HG02642 (cell line): ENCODE data around the gene INSL3.
A peak's percentile ranks its signal among the peaks of the same experiment; 100 is the strongest.

ENCODE experiments used
- ATAC-seq: cut with Tn5 transposase; IDR thresholded peaks from one replicate; pipeline ENCODE4 v1.9.1; 2021; ENCODE audit warnings: mild to moderate bottlenecking; ENCODE audit not compliant: unreplicated experiment, poor library complexity

INSL3 gene

DNA sequence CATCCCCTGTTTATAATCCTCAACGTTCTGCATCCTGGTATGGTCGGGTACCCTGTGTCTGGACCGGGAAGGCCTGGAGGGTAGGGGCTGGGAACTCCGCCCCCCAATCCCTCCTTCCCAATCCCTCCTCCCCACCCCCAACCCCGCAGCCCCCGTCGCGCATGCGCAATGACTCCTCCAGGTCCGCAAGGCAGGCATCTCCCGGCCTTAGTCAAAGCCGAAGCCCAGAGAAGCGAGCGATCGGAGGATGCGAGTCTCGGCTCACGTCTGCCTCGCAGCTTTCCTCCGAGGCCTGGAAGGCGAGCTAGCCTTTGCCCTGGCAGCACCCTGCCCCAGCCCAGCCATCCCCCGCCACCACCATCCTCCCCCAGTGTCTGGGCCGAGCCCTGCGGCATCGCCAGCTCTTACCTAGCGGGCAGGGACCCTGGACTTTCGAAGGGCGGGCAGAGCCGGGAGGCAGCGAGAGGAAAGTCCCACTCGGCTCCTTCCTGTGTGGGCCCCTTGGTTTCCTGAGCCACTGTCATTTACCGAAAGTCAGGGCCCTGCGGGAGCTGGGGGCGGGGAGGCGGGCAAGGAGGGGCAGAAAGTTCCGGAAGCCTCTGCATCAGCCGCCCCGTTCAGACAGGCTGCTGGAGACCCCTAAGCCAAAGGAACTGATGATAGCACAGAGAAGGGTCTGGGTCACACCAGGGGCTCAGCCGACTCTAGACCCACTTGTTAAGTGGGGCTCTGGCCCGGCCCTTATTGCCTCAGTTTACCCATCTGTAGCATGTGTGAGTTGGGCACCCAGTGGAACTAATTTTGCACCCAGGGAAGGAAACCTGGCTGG is 26.4 kb upstream of the INSL3 start, which contains the start of gene JAK3:
TSS of gene JAK3 (minus strand) at position 445 of the 829 bp plus-strand sequence. CDS start 3,565 bp downstream, outside the sequence.
- ATAC-seq, result peak; percentile 80

DNA sequence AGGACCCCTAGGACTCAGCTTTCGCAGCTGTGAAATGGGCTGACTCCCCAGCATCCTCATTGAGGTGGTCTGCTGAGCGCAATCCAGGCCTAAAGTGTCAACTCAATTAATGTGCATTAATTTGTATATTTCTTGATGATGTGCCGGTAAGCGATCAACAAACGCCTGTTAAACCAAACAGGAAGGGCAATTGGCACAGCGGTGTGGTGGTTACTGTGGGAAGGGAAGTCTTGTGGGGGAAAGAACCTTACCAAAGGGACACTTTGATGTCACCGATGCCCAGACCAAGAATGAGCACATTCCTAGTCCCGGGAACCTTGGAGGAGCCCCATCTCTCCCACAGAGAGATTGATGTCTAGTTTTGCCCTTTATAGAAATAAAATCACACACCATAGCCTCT is 24.8 kb upstream of the INSL3 start:
- ATAC-seq, result no peak

DNA sequence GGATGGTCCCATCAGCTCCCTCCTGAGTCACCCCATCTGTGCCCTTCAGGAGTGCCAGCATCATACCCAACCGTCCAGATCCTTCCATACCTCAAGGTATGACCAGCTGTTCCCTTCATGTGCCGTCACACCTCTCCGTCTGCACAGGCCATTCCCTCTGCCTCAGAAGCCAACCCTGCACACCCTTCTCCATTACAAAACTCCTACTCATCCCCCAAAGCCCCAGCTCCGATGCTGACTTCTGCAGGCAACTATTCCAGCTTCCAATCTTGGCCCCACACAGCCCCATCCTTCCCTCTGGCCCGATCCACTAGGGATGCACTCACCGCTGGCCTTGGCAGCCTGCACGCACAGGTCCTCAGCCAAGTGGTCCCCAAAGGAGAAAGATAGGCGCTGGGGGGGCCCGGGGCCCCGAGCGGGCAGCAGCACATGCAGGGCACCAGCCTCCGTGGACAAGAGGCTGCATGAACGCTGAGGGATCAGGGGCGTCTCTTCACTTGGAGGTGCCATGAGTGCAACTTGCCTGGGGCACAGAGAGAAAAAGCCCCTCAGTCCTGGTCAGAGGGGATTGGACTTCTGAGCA is 22.7 kb upstream of the INSL3 start:
- ATAC-seq, result no peak

DNA sequence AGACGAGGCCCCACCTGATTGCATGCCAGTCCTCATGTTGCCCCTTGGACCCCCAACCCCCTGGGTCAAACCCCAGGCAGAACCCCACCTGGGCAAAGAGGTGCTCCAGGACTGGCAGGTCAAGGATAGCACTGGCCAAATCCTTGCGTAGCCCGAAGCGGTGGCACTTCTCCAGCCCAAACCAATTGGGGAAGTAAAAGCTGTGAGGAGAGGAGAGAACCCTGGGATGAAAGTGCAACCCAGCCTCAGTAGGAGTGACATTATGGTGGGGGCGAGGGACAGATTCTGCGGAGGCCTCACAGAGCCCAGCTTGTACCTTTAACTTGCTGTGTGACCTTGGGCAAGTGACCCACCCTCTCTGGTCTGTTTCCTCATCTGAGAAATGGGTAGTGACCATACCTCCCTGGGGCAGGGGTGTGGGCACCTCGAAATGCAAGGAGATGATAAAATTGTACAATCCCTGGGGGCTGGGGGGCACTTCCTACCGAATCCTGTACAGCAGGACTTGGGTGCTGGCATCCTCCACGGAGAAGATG is 22.0 kb upstream of the INSL3 start:
- no peak for ATAC-seq

DNA sequence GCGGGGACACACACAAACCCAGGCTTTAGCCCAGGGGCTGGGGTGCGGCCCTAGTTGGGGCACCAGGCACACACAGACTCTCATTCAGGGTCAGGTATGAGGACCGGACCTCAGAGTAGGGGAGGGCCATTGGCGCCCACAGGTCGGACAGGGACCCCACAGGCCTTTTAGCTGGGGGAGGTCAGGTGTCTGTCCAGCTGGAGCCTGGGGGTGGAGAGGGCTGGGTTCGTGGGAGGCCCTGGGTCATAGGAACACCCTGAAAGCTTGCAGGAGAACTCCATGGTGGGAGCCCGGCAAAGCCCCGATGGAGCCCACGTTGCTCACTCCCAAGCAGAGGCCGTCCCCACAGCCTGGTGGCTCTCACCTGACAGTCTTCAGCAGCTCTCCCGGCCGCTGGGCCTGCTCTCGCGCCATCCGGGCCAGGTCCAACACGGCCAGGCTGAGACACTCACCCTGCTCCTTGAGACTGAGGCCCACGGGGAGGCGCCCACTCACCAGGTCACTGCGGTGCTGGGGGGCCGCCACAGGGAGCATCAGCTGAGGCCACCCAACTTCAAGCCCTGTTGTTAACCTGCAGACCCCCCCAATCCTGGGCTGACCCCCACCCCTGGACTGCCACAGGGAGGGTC is 21.5 kb upstream of the INSL3 start:
- no peak for ATAC-seq

DNA sequence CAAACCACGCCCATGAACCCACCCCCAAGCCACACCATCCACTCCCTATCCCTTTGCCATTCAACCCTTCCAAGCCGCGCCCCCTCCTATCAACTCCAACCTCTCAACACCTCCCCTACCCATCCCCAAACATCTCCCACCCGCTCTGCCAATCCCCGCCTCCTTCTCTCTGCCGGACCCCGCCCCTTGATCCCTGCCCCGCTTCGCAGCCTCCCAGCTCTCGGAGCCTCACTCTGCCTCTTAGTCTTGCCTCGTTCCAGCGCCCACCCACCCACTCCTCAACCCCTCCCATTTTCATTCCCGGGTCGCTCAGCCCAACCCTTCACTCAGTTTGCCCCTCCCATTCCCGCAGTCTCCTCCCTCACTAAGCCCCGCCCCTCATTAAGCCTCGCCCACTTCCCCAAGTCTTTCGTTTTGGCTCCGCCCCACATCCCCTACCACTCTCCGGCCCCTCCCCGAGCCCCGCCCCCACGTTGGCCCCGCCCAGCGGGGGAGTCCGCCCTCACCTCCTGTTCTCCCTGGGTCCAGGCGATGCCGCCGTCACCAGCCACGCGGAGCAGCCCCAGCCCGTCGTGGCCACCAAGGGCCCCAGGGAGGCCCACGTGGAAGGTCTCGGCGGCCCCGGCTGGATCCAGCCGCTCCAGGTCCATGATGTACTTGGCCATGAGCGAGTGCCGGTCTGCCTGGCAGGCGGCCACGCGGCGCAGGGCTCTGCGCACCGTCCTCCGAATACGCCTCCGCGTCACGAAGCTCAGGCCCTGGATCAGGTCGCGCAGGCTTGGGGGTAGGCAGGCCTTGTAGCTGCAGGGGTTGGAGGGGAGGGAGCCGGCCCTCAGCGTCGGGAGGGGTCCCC is 20.7 kb upstream of the INSL3 start:
- ATAC-seq, result no peak

DNA sequence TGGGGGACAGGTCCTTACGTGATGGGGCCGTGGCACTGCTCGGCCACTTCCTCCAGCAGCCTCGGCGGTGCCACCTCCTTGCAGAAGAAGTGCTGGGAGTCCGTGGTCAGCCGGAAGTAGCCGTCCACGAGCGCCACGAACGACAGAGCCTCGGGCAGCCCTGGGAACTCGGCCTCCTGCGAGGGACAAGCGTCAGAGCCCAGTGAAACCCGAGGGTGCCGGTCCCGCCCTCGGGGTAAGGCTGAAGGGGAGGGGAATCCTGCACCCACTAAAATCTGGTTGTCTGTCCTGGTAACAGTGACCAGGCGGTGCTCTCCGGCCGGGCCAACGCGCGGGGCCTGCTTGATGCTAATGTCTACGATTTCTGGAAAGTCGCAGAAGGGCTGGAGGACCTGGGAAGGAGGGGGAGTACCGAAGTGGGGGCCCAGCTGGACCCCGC is 20.1 kb upstream of the INSL3 start:
- no peak for ATAC-seq

DNA sequence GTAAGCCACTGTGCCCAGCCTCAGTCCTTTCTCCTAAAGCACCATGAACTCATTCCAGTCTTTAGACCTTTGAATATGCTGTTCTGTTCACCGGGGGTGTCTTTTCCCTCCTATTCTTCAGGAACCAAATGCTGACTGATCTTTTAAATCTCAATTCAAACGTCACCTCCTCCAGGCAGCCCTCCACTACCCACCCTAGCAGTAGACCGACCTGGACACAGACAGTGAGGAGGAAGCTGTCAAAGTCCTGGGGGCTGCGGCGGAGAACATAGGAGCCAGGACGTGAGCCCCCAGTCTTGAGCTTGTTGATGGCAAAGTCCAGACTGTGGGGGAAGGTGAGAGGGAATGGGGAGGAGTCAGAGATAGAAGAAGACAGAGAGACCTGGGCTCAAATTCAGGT is 18.7 kb upstream of the INSL3 start:
- ATAC-seq, result no peak

DNA sequence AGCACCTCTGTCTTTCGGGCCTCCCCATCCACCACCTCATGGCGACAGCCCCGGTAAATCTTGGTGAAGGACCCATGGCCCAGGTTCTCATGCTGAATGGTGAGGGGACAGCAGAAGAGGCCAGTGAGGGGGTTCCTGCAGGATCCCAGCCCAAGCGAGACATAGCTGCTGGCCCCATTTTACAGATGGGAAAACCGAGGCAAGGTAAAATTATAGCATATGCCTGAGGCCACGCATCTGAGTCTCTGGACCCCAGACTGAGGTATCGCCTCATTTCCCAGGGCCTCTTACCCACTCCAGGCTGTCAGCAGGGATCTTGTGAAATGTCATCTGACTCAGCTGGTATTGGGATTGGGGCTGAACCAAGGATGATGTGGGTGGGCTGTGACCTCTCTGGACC is 16.7 kb upstream of the INSL3 start:
- ATAC-seq, result no peak

DNA sequence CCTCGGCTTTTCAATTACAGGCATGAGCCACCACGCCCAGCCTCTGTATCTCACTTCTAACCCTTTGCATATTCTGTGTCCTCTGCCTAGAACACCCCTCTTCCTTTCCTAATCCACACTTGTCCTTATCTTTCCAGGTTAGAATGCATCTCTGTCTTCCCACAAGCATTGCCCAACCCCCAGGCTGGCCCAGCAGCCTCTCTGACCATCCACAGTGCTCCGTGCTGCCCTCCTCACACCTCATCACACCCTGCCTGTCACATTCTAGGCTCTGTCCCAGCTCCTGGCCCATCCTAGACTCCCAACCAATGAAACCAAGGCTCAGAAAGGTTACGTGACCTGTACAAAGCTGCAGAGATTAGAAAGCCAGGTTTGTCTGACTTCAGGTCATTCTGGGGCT is 15.2 kb upstream of the INSL3 start:
- ATAC-seq, result no peak

DNA sequence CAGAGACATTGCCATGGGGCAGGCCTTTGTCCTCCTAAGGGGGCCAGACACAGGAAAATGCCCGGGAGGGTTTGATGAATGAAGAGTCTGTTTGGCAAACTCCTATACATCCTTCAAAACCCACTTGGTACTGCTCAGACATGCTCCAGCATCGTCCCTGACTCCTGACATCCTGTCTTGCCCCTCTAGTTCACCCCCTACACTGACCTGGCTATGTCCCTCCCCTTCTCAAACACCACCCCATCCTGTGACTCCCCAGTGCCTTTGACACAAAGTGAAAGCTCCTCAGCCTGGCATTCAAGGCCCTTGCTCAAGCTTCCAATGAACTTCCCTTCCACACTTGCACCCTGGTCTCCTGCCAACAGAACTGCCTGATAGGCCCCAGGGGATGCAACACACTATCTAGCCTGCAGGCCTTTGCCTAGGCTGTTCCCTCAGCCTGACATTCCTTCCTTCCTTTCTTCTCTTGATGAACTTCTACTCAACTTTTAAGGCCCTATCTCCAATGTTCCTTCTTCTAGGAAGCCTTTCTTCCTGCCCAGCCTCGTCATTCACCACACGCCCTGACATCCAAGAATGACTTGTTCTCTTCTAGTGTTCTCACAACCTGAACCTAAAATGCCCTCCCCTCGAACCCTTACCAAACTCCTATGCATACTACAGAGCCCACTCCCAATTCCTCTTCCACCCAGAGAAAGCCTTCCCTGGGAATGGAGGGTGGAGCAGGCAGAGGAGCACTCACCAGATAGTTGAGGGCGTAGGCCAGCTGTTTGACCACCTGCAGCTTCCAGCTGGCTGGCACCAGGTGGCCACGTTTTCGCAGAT is 14.1 kb upstream of the INSL3 start:
- ATAC-seq, result no peak

DNA sequence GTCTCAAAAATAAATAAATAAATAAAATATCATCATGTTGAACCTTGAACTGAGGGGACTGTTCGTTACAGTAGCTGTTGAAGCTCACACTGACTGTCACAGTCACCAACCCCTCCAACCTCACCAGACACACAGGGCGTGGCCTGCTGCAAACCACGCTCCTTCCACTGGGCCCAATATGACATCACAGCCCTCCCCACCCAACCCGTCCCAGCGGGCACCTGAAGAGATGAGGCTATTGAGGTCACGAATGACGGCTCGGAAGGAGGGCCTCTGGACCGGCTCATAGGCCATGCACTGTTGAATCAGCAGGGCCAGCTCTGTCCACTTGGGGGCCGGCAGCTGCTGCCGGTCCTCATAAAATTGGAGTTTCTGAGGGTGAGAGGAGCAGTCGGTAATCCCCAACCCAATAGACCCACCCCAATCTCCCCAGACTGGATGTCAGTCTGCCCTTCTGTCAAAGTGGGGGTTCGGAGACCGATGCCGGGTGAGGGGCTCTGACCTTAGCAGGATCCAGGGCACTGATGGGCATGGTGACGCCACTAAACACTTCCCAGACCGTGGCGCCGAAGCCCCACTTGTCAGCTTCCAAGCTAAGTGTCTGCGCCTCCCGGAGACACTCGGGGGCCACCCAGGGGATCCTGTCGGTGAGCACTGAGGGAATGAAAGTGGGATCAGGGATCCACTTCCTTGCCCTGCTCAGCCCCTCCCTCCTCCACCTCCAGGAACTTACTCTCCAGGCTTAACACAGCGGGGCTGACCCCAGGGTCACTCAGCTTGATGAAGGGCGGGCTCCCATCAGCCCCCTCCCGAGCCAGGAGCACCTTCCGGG is 13.2 kb upstream of the INSL3 start:
- no peak for ATAC-seq

DNA sequence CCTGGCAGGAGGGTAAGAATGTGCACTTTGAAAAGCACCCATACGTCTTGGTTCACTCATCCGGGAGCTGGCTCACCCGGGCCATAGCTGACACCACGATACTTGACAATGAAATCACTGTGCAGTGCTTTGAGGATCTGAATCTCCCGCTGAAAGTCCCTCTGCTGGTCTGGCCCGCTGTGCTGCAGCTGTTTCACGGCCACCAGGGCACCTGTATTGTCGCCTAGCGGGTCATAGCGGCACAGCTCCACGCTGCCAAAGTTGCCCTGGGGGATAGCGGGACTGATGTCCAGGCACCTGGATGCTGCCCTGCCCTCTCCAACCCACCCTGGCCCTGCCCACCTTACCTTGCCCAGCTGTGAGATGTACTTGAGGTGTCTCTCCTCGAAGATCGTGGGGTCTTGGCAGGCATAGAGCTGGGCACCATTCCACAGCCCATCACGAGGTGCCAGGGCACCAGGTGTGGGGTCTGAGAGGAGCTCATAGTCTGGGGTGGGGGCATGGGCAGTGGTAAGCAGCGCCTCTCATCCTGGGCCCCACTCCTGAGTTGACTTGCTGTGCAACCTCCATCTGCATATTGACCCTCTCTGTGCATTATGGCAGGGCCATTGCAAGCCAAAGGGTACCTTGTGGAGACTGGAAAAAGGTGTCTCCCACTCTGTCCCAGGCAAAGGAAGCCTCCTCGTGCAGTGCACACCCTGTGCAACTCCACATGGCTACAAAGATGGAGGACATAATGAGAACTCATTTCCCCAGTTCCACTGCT is 11.3 kb upstream of the INSL3 start:
- no peak for ATAC-seq

DNA sequence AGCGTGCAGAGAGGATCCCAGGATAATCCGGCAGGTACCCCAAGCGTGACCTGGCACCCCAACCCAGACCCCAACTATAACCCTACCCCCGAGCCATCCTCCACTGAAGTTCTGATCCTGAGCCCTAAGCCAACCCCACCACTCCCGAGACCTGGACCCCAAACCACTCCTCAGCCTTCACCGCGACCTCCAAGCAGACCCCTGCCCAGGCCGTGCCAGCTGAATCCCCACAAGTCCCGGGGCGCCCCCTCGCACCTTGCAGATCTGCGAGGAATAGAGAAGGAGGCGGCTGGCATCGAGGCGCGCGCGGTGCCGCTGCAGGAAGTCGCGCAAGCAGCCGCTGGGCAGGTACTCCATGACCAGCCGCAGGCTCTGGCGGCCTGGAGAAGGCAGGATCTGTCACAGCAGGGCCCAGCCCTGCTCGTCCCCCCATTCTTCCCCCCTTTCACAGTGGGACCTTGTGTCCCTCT is 10.1 kb upstream of the INSL3 start:
- ATAC-seq, result no peak

DNA sequence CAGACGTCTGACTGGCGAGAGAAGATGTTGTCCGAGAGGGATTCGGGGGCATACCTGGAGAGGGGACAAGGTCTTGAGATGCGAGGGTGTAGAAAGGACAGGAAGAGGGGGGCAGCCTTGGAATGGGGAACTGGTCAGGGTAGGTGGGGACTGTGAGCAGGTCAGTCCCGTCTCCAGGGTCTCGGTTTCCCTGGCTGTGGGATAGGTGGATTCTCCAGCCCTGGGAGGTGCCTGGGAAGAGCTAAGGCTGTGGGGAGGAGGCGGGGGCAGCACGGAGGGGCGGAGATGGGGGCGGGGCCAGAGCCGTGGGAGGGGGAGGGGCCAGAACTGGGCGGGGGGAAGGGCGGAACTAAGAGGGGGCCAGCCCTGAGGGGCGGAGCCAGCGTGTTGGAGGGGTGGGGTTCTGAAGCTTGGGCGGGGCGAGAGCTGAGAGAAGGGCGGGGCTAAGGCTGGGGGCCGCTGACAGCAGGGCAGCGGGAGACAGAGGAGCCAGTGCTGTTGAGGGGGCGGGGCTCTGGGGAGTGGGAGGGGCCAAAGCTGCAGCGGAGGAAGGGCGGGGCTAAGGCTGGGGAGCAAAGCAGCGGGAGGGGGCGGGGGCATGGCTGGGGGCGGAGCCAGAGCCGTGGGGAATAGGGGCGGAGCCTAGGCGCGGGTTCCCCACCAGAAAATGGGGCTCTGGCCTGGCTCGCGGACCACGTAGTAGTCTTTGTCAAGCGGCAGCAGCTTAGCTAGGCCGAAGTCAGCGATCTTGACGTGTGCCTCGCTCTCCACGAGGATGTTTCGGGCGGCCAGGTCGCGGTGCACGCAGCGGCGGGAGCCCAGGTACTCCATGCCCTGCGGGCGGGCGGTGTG is 9.5 kb upstream of the INSL3 start:
- no peak for ATAC-seq

DNA sequence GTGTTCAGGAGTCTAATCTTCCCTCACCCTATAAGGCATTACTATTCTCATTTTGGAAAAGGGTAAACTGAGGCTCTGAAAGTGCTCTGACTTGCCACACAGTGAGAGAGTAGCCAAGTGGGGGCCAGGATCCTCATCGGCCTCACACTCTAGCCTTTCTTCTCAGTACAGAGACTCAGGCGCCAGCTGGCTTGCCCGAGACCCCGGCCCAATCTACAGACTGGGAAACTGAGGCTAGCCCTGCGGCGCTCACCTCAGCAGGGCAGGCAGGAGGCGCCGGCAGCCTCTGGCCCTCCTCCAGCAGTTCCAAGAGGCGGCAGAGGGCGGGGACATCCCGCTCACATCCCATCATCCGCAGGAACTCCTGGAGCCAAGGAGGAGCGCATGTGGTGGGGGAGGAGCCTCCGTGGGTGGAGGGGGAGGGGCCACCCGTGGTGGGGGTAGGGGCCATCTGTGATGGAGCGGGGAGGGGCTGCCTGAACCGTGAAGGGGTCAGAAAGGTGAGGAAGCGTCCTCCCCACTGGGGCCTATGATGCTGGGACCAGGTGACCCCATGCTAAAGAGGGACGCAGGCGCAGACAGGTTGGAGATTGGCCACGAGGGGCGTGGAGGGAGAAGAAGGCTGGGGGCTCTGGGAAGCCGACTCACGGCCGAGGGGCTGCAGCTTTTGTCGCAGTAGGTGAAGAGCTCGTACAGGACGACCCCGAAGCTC is 8.7 kb upstream of the INSL3 start:
- no peak for ATAC-seq
